HEK293 (cell line): ENCODE measurements around the gene INPPL1.

ENCODE experiments used
- CTCF ChIA-PET: fragments of 350-600 bp; formaldehyde crosslinking; extraction: SDS; loops from one replicate; lab custom pipeline; 2021; ENCODE audit warnings: antibody characterized with exemption; lab: Yijun Ruan, JAX
- POLR2A ChIA-PET: fragments of 300-600 bp; formaldehyde crosslinking; extraction: SDS; loops from one replicate; lab custom pipeline; 2020; ENCODE audit warnings: antibody characterized with exemption, inconsistent platforms; lab: Yijun Ruan, JAX
- H3K27ac ChIP-seq: fragments of 200-500 bp; sonication (Bioruptor generic); 2 replicates; pipeline ENCODE4 v1.5.1; 2014; ENCODE audit warnings: low read depth, low read length, control low read depth, inconsistent platforms; ENCODE audit errors: extremely low read depth
- H3K36me3 ChIP-seq, 2 experiments: fragments of 200-500 bp in 1 of 2; sonication (Bioruptor generic) in 1 of 2; 1 replicate in 1 of 2; 2 replicates in 1 of 2; pipeline ENCODE4 v1.5.1; 2014 to 2017; ENCODE audit warnings: inconsistent platforms in 2 of 2, low read length in 2 of 2; ENCODE audit not compliant: control insufficient read depth in 2 of 2, insufficient read depth in 1 of 2
- H3K4me1 ChIP-seq: fragments of 200-500 bp; sonication (Bioruptor generic); 2 replicates; pipeline ENCODE4 v1.5.1; 2014; ENCODE audit warnings: mild to moderate bottlenecking, low read length, inconsistent platforms; ENCODE audit not compliant: control insufficient read depth, insufficient read depth
- H3K4me3 ChIP-seq: 2 replicates; pipeline ENCODE4 v1.5.1; 2011; ENCODE audit warnings: low read depth, mild to moderate bottlenecking, control low read depth, low read length, moderate library complexity
- H3K9me3 ChIP-seq: fragments of 200-500 bp; sonication (Bioruptor generic); 2 replicates; pipeline ENCODE4 v1.5.1; 2014; ENCODE audit warnings: low read depth, low read length, inconsistent platforms; ENCODE audit not compliant: control insufficient read depth, insufficient read depth
- BCL11B ChIP-seq: fragments of 450-650 bp; formaldehyde crosslinking; IDR thresholded peaks from 2 replicates; pipeline ENCODE4 v1.5.1; 2016; ENCODE audit warnings: low read depth, missing biosample characterization, missing genetic modification characterization
- FEZF1 ChIP-seq: fragments of 450-650 bp; formaldehyde crosslinking; IDR thresholded peaks from 2 replicates; pipeline ENCODE4 v1.5.1; 2016; ENCODE audit warnings: missing biosample characterization, missing genetic modification characterization
- HIC1 ChIP-seq: fragments of 450-650 bp; formaldehyde crosslinking; IDR thresholded peaks from 2 replicates; pipeline ENCODE4 v1.5.1; 2016; ENCODE audit warnings: missing biosample characterization, missing genetic modification characterization
- HOXA7 ChIP-seq: sonication (generic); formaldehyde crosslinking; IDR thresholded peaks from 2 replicates; pipeline ENCODE4 v1.8.1; 2022; ENCODE audit warnings: missing genetic modification reagents, borderline replicate concordance
- MYNN ChIP-seq: fragments of 450-650 bp; formaldehyde crosslinking; IDR thresholded peaks from 2 replicates; pipeline ENCODE4 v1.5.1; 2016; ENCODE audit warnings: missing biosample characterization, missing genetic modification characterization, borderline replicate concordance
- REPIN1 ChIP-seq: fragments of 450-650 bp; formaldehyde crosslinking; IDR thresholded peaks from 2 replicates; pipeline ENCODE4 v1.5.1; 2017; ENCODE audit warnings: missing biosample characterization, missing genetic modification characterization, low read depth
- SETDB1 ChIP-seq: IDR thresholded peaks from one replicate; pipeline ENCODE4 v1.6.1; 2017; ENCODE audit warnings: mild to moderate bottlenecking, low read length, moderate library complexity, mixed read lengths; ENCODE audit not compliant: insufficient read length
- ZBTB20 ChIP-seq: fragments of 450-650 bp; formaldehyde crosslinking; IDR thresholded peaks from 2 replicates; pipeline ENCODE4 v1.5.1; 2016; ENCODE audit warnings: missing biosample characterization, missing genetic modification characterization
- ZBTB26 ChIP-seq: fragments of 450-650 bp; formaldehyde crosslinking; optimal IDR thresholded peaks from 2 replicates; pipeline ENCODE3; 2016; ENCODE audit warnings: missing biosample characterization, mild to moderate bottlenecking, missing genetic modification characterization
- ZFP37 ChIP-seq: fragments of 450-650 bp; formaldehyde crosslinking; IDR thresholded peaks from 2 replicates; pipeline ENCODE4 v1.5.1; 2016; ENCODE audit warnings: missing biosample characterization, missing genetic modification characterization
- ZNF132 ChIP-seq: fragments of 450-650 bp; formaldehyde crosslinking; IDR thresholded peaks from 2 replicates; pipeline ENCODE4 v1.5.1; 2017; ENCODE audit warnings: missing biosample characterization, missing genetic modification characterization, borderline replicate concordance
- ZNF174 ChIP-seq: fragments of 450-650 bp; formaldehyde crosslinking; IDR thresholded peaks from 2 replicates; pipeline ENCODE4 v1.5.0; 2017; ENCODE audit warnings: missing biosample characterization, mild to moderate bottlenecking, missing genetic modification characterization
- ZNF175 ChIP-seq: fragments of 450-650 bp; formaldehyde crosslinking; IDR thresholded peaks from 2 replicates; pipeline ENCODE4 v1.5.1; 2016; ENCODE audit warnings: missing biosample characterization, missing genetic modification characterization
- ZNF19 ChIP-seq: fragments of 450-650 bp; formaldehyde crosslinking; IDR thresholded peaks from 2 replicates; pipeline ENCODE4; 2016; ENCODE audit warnings: missing biosample characterization, missing genetic modification characterization, low read depth
- ZNF2 ChIP-seq: fragments of 450-650 bp; formaldehyde crosslinking; IDR thresholded peaks from 2 replicates; pipeline ENCODE4 v1.5.1; 2016; ENCODE audit warnings: missing biosample characterization, missing genetic modification characterization
- ZNF248 ChIP-seq: fragments of 450-650 bp; formaldehyde crosslinking; IDR thresholded peaks from 2 replicates; pipeline ENCODE4 v1.5.1; 2017; ENCODE audit warnings: missing biosample characterization, missing genetic modification characterization
- ZNF416 ChIP-seq: fragments of 450-650 bp; formaldehyde crosslinking; IDR thresholded peaks from 2 replicates; pipeline ENCODE4 v1.5.1; 2016; ENCODE audit warnings: missing biosample characterization, missing genetic modification characterization
- ZNF560 ChIP-seq: fragments of 450-650 bp; formaldehyde crosslinking; IDR thresholded peaks from 2 replicates; pipeline ENCODE4 v1.5.1; 2017; ENCODE audit warnings: missing biosample characterization, missing genetic modification characterization, borderline replicate concordance
- ZNF658 ChIP-seq: fragments of 450-650 bp; formaldehyde crosslinking; IDR thresholded peaks from 2 replicates; pipeline ENCODE4; 2016; ENCODE audit warnings: missing biosample characterization, missing genetic modification characterization
- ZNF670 ChIP-seq: fragments of 450-650 bp; formaldehyde crosslinking; IDR thresholded peaks from 2 replicates; pipeline ENCODE4 v1.5.1; 2016; ENCODE audit warnings: missing biosample characterization, missing genetic modification characterization, low read depth
- ZSCAN16 ChIP-seq: fragments of 450-650 bp; formaldehyde crosslinking; IDR thresholded peaks from 2 replicates; pipeline ENCODE4 v1.5.1; 2016; ENCODE audit warnings: missing biosample characterization, missing genetic modification characterization
- TF ChIP-seq, protein P1 (sequence below): fragments of 450-650 bp; formaldehyde crosslinking; IDR thresholded peaks from 2 replicates; pipeline ENCODE4 v1.5.1; 2016; ENCODE audit warnings: missing biosample characterization, missing genetic modification characterization

Gene INPPL1

GRCh38 chr11:72242141-72242540 lies 17.6 kb downstream of the INPPL1 start:
- Histone ChIP-seq H3K36me3 (peaks cover 0 to 16% of the 10 kb centered on the region in 2 experiments; a peak in 1 of 3 replicates), H3K4me1 (no peaks in the 10 kb centered on the region), H3K4me3 (no peak overlapping the region), H3K27ac (no peak overlapping the region), H3K9me3 (no peaks in the 10 kb centered on the region)
- no peak for TF ChIP-seq REPIN1
- TF ChIP-seq ZNF658 (tag by site-specific recombination): no peak
- no peak for TF ChIP-seq ZNF248 (tag by site-specific recombination)
- TF ChIP-seq ZFP37 (tag by site-specific recombination): no peak
- no peak for TF ChIP-seq SETDB1
- TF ChIP-seq ZNF132 (tag by site-specific recombination): no peak
- TF ChIP-seq HIC1 (tag by site-specific recombination): no peak
- TF ChIP-seq HOXA7 (CRISPR knock-in tag): no peak
- no peak for TF ChIP-seq ZBTB20
- no peak for TF ChIP-seq ZNF560 (tag by site-specific recombination)
- no peak for TF ChIP-seq ZNF670 (tag by site-specific recombination)
- TF ChIP-seq ZNF174: no peak
- TF ChIP-seq FEZF1: no peak
- TF ChIP-seq ZNF2: no peak
- TF ChIP-seq ZNF175: no peak
- no peak for TF ChIP-seq ZNF19 (tag by site-specific recombination)
- ChIA-PET CTCF (interaction anchor here (0.6 to 0.9 kb wide), 2 partner anchors 173 to 239 kb away, joined by 3 read pairs; no protein-coding TSS in a partner anchor), POLR2A (no interaction called here)

- Histone ChIP-seq H3K36me3 (peaks cover 0 to 5% of the 10 kb centered on the region in 2 experiments; a peak in 1 of 3 replicates), H3K4me3 (no peak overlapping the region), H3K9me3 (no peaks in the 10 kb centered on the region), H3K4me1 (no peaks in the 10 kb centered on the region), H3K27ac (no peak overlapping the region)
- CTCF ChIA-PET: interaction anchor here (0.9 kb wide), 1 partner anchor 171 kb away, joined by 3 read pairs; no protein-coding TSS in a partner anchor
- POLR2A ChIA-PET: no interaction called here
- TF ChIP-seq ZNF416 (no peak), ZBTB26 (no peak), ZSCAN16 (no peak), BCL11B (tag by site-specific recombination) (no peak), MYNN (tag by site-specific recombination) (no peak)
- TF ChIP-seq, protein P1, sequence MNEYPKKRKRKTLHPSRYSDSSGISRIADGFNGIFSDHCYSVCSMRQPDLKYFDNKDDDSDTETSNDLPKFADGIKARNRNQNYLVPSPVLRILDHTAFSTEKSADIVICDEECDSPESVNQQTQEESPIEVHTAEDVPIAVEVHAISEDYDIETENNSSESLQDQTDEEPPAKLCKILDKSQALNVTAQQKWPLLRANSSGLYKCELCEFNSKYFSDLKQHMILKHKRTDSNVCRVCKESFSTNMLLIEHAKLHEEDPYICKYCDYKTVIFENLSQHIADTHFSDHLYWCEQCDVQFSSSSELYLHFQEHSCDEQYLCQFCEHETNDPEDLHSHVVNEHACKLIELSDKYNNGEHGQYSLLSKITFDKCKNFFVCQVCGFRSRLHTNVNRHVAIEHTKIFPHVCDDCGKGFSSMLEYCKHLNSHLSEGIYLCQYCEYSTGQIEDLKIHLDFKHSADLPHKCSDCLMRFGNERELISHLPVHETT: no peak
Observed at GRCh38 chr11:72243173-72244059, 18.8 kb downstream of the INPPL1 start.
